ENCODE results near the gene TIMM13. TPM values are rescaled to one million over a fixed set of nuclear protein-coding genes. Genes with fewer than 3 reads are reported as not detected.
"Not testable (repeated sequence)": the region's sequence is repeated elsewhere in the genome, so short reads cannot be mapped to it uniquely, and the experiment has no call there.

TIMM13 gene
- total RNA-seq = 10 to 100 TPM; 66.4 to 91.9 TPM

GRCh38 chr19:2427429-2428320, at the start of gene TIMM13:
Gene TIMM13, minus strand, starts transcription at chr19:2427586. Its CDS starts 53 bp downstream, at chr19:2427533.
- Mint-ChIP-seq H3K27ac (peak within 1 kb of the TSS; percentile 89), H3K4me1 (peaks cover 12% of the 10 kb centered on the region), H3K9me3 (ENCODE audit: low read depth) (no peaks in the 10 kb centered on the region), H3K27me3 (no peaks in the 10 kb centered on the region), H3K4me3 (peak within 1 kb of the TSS; percentile 85), H3K36me3 (peaks cover 18% of the 10 kb centered on the region)
- peak; percentile 94 for ATAC-seq
- CTCF ChIA-PET = interaction anchor here (0.6 to 3.7 kb wide), 10 partner anchors 14 to 209 kb away, joined by 3 to 15 read pairs (median 5); no protein-coding TSS in a partner anchor
- peak; percentile 97 for DNase-seq

DNA sequence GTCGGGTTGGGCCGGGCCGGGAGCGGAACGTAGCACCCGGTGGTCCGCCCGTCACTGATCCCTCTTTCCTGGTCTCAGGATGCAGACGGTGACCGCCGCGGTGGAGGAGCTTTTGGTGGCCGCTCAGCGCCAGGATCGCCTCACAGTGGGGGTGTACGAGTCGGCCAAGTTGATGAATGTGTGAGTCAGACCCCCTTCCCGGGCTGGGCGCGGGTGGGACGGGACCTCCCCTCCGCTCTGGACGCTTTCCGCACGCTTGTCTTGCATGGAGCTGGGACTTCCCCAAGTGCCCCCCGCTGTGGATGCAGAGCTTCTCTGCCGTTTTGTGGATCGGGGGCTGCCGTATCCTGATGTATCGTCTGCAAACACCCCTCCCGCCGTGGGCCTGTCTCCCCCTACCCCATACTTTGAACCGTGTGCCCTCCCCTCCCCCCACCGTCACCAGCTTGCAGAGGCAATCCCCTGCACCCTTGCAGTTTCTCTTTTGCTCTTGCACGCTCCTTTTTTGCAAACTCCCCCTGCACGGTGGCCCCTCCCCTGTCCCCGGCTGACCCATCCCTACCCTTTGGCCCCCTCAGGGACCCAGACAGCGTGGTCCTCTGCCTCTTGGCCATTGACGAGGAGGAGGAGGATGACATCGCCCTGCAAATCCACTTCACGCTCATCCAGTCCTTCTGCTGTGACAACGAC, 49.2 kb upstream of the TIMM13 start:
- peak; percentile 13 for ATAC-seq
- H3K27ac Mint-ChIP-seq = peak overlapping the region; percentile 91
- peak; percentile 80 for DNase-seq
- no peaks in the 10 kb centered on the region for H3K9me3 Mint-ChIP-seq (ENCODE audit: low read depth)
- CTCF ChIA-PET = interaction anchor here (0.7 to 6.2 kb wide), 22 partner anchors 12 to 185 kb away, joined by 3 to 257 read pairs (median 4); partner anchors contain the start of gene LMNB2
- H3K4me1 Mint-ChIP-seq = peaks cover 21% of the 10 kb centered on the region
- H3K4me3 Mint-ChIP-seq = peak overlapping the region; percentile 100
- peaks cover 24% of the 10 kb centered on the region for H3K36me3 Mint-ChIP-seq
- H3K27me3 Mint-ChIP-seq = peaks cover 3% of the 10 kb centered on the region

GRCh38 chr19:2475702-2476450, 48.5 kb upstream of the TIMM13 start, which contains the start of gene GADD45B:
Gene GADD45B, plus strand, starts transcription at chr19:2476127. Its CDS starts 232 bp downstream, at chr19:2476359.
- ATAC-seq = peak; percentile 57
- DNase-seq = peak; percentile 97
- CTCF ChIA-PET = interaction anchor here (0.8 to 6.2 kb wide), 19 partner anchors 11 to 161 kb away, joined by 3 to 257 read pairs (median 5); partner anchors contain the start of gene LMNB2
- Mint-ChIP-seq H3K27me3 (peaks cover 3% of the 10 kb centered on the region), H3K4me3 (peak within 1 kb of the TSS; percentile 100), H3K9me3 (ENCODE audit: low read depth) (no peaks in the 10 kb centered on the region), H3K36me3 (peaks cover 24% of the 10 kb centered on the region), H3K27ac (peak within 1 kb of the TSS; percentile 91), H3K4me1 (peaks cover 21% of the 10 kb centered on the region)

- ATAC-seq = peak; percentile 2
- CTCF ChIA-PET = interaction anchor here (0.8 to 6.2 kb wide), 11 partner anchors 18 to 161 kb away, joined by 3 to 257 read pairs (median 12); partner anchors contain the start of gene LMNB2
- no peaks in the 10 kb centered on the region for H3K9me3 Mint-ChIP-seq (ENCODE audit: low read depth)
Measured at GRCh38 chr19:2475018-2475701, 47.8 kb upstream of the TIMM13 start.

GRCh38 chr19:2474232-2475017, 47.0 kb upstream of the TIMM13 start:
- ATAC-seq (peak; percentile 38), DNase-seq (peak; percentile 90)
- peak overlapping the region; percentile 100 for H3K4me3 Mint-ChIP-seq
- no peaks in the 10 kb centered on the region for H3K9me3 Mint-ChIP-seq (ENCODE audit: low read depth)
- CTCF ChIA-PET = interaction anchor here (0.6 to 9.0 kb wide), 12 partner anchors 10 to 235 kb away, joined by 3 to 257 read pairs (median 8); no protein-coding TSS in a partner anchor
- H3K4me1 Mint-ChIP-seq = peaks cover 20% of the 10 kb centered on the region
- H3K27me3 Mint-ChIP-seq = peaks cover 3% of the 10 kb centered on the region
- peaks cover 24% of the 10 kb centered on the region for H3K36me3 Mint-ChIP-seq
- H3K27ac Mint-ChIP-seq = peak overlapping the region; percentile 54

More at GRCh38 chr19:2475018-2475701, 47.8 kb upstream of the TIMM13 start:
- Mint-ChIP-seq H3K36me3 (peaks cover 24% of the 10 kb centered on the region), H3K27ac (peak overlapping the region; percentile 65), H3K4me1 (peaks cover 18% of the 10 kb centered on the region), H3K4me3 (peak overlapping the region; percentile 100), H3K27me3 (peaks cover 3% of the 10 kb centered on the region)
- DNase-seq = peak; percentile 78

DNA sequence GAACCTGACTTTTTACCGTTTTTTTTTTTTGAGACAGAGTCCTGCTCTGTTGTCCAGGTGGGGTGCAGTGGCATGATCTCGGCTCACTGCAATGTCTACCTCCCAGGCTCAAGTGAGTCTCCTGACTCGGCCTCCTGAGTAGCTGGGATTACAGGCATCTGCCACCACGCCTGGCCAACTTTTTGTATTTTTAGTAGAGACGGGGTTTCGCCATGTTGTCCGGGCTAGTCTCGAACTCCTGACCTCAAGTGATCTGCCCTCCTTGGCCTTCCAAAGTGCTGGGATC, 42.5 kb upstream of the TIMM13 start:
- not testable (repeated sequence) for H3K27ac Mint-ChIP-seq; ATAC-seq; DNase-seq; H3K27me3 Mint-ChIP-seq; H3K4me3 Mint-ChIP-seq; H3K9me3 Mint-ChIP-seq (ENCODE audit: low read depth); H3K36me3 Mint-ChIP-seq
- CTCF ChIA-PET = interaction anchor here (1.0 to 9.0 kb wide), 4 partner anchors 109 to 280 kb away, joined by 3 to 88 read pairs (median 29); no protein-coding TSS in a partner anchor
- H3K4me1 Mint-ChIP-seq = peaks cover 19% of the 10 kb centered on the region

- Mint-ChIP-seq H3K4me1 (peaks cover 16% of the 10 kb centered on the region), H3K27me3 (peaks cover 3% of the 10 kb centered on the region), H3K4me3 (no peak overlapping the region), H3K27ac (peak overlapping the region; percentile 42), H3K36me3 (no peaks in the 10 kb centered on the region), H3K9me3 (ENCODE audit: low read depth) (no peaks in the 10 kb centered on the region)
- ATAC-seq (peak; percentile 51), DNase-seq (peak; percentile 62)
- CTCF ChIA-PET = interaction anchor here (1.0 to 9.0 kb wide), 8 partner anchors 110 to 280 kb away, joined by 3 to 88 read pairs (median 3); no protein-coding TSS in a partner anchor
Measured at GRCh38 chr19:2469102-2469914, 41.9 kb upstream of the TIMM13 start.

DNA sequence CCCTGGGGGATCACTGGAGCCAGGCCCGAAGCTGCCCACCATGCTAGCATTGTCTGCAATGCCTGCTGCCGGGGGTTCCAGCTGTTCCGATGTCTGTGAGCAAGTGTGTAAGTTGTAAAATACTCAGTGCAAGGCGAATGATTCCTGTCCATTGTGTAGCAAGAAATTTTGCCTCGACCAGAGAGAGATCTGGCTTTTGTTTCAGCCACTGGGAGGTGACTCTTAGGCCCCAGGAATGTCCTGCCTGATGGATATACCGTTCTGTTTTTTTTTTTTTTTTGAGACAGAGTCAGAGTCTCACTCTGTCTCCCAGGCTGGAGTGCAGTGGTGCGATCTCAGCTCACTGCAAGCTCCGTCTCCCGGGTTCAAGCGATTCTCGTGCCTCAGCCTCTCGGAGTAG, 41.2 kb upstream of the TIMM13 start:
- ATAC-seq (no peak), DNase-seq (no peak)
- Mint-ChIP-seq H3K36me3 (no peaks in the 10 kb centered on the region), H3K27ac (peak overlapping the region; percentile 39), H3K27me3 (peaks cover 3% of the 10 kb centered on the region), H3K4me1 (peaks cover 13% of the 10 kb centered on the region), H3K4me3 (no peak overlapping the region), H3K9me3 (ENCODE audit: low read depth) (no peaks in the 10 kb centered on the region)
- CTCF ChIA-PET = interaction anchor here (0.6 to 9.0 kb wide), 9 partner anchors 105 to 169 kb away, joined by 3 to 88 read pairs (median 3); no protein-coding TSS in a partner anchor

GRCh38 chr19:2464389-2464788, 37.0 kb upstream of the TIMM13 start:
- H3K27me3 Mint-ChIP-seq = no peaks in the 10 kb centered on the region
- H3K36me3 Mint-ChIP-seq = no peaks in the 10 kb centered on the region
- no peak overlapping the region for H3K27ac Mint-ChIP-seq
- ATAC-seq (no peak), DNase-seq (no peak)
- H3K4me3 Mint-ChIP-seq = no peak overlapping the region
- CTCF ChIA-PET = interaction anchor here (0.8 to 5.0 kb wide), 5 partner anchors 10 to 173 kb away, joined by 3 to 28 read pairs (median 4); partner anchors contain the start of gene GADD45B
- H3K4me1 Mint-ChIP-seq = peaks cover 19% of the 10 kb centered on the region
- H3K9me3 Mint-ChIP-seq (ENCODE audit: low read depth) = no peaks in the 10 kb centered on the region

GRCh38 chr19:2463694-2464093, 36.3 kb upstream of the TIMM13 start:
- ATAC-seq; H3K27ac Mint-ChIP-seq; DNase-seq; H3K27me3 Mint-ChIP-seq; H3K36me3 Mint-ChIP-seq; H3K9me3 Mint-ChIP-seq (ENCODE audit: low read depth): not testable (repeated sequence)
- CTCF ChIA-PET = interaction anchor here (1.1 to 5.0 kb wide), 6 partner anchors 10 to 157 kb away, joined by 3 to 28 read pairs (median 6); no protein-coding TSS in a partner anchor
- Mint-ChIP-seq H3K4me1 (peaks cover 13% of the 10 kb centered on the region), H3K4me3 (peak overlapping the region; percentile 11)
